ENCODE measurements around the gene SERPINA1.
"Not testable (repeated sequence)": the region's sequence is repeated elsewhere in the genome, so short reads cannot be mapped to it uniquely, and the experiment has no call there.

The SERPINA1 gene

DNA sequence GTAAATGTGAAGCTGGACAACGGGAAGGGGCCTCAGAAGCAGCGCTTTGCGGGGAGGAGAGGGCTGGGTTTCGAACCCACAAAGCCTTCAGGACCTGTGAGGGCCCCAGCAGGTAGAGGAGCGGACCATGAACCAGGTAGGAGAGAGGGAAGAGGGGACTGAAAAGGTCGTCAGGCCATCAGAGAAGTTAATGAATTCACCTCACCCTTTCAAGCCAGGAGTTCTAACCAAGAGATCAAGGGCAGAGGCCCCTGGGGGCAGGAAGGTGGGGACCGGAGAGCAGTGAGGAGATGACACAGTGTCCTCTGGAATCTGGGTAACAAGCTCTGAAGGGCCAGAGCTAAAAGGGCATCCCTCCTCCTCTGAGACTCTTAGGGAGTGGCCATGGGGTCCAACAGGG is 19.4 kb downstream of the SERPINA1 start:
- FAIRE-seq, result no peak

GRCh38 chr14:94368243-94368590 is 20.2 kb downstream of the SERPINA1 start:
- FAIRE-seq, result no peak

GRCh38 chr14:94367347-94368242 is 20.8 kb downstream of the SERPINA1 start:
- no peak for FAIRE-seq

GRCh38 chr14:94366146-94366915 is 22.1 kb downstream of the SERPINA1 start, which contains the start of gene SERPINA2:
Gene SERPINA2 (minus strand): TSS chr14:94366698.
- no peak for FAIRE-seq

- FAIRE-seq, result no peak
Measured at GRCh38 chr14:94365624-94366023, 22.8 kb downstream of the SERPINA1 start.

DNA sequence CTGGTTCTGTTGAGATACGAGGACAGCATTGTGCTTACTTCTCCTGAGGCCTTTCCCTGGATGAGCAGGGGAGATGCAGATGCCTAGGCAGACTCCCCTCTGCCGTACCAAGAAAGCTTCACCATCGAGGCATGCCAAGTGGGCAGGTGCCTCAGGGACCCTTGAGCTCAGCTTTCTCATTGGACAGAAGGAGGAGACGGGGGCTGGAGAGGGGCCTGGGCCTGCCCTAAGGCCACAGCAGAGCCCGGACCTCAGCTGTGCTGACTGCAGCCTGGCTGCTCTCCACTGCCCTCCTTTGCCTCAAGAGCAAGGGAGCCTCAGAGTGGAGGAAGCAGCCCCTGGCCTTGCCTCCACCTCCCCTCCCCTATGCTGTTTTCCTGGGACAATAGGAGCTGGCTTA is 23.4 kb downstream of the SERPINA1 start:
- FAIRE-seq, result no peak

DNA sequence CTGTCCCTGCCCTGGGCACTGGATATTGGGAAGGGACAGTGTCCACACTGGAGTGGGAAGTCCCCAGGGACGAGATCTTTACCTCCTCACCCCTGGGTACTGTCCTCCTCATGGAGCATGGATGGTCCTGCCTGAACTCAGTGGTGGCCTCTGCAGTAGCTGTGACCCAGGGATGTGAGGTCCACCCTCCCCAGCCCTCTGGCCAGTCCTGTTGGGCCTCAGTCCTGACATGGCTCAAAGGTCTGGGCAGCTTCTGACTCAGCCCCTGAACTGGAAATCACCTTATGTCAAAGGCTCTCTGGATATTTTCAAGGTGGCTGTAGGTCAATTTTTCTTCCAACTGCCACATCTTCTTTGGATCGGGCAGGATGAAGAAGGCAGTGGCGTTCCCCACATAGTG is 24.4 kb downstream of the SERPINA1 start:
- no peak for FAIRE-seq

DNA sequence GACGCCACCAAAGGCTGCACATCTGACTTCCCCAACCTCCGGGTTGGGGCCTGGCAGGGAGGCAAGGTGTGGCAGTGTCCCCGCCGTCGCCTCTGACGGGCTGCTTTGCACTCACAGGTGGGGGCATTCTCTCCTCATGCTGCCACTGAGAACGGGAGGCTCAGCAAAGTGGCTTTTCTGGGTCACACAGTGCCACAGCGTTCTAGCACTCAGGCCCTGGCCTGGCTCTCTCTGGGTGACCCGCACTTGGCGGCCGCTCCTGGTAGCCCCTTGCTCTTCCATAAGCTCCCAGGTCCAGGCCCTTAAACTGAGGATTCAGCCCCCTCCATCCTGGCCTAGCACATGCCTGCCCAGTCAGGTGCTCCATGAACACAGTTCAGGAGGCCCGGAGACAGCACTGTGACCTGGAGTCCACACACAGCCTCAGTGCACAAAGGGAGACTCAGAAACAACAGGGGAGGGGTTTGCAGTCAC is 25.2 kb downstream of the SERPINA1 start:
- no peak for FAIRE-seq

GRCh38 chr14:94362614-94363133 is 25.7 kb downstream of the SERPINA1 start:
- FAIRE-seq, result no peak

- FAIRE-seq, result no peak
Measured at GRCh38 chr14:94361682-94362081, 26.7 kb downstream of the SERPINA1 start.

- no peak for FAIRE-seq
Measured at GRCh38 chr14:94360945-94361565, 27.3 kb downstream of the SERPINA1 start.

DNA sequence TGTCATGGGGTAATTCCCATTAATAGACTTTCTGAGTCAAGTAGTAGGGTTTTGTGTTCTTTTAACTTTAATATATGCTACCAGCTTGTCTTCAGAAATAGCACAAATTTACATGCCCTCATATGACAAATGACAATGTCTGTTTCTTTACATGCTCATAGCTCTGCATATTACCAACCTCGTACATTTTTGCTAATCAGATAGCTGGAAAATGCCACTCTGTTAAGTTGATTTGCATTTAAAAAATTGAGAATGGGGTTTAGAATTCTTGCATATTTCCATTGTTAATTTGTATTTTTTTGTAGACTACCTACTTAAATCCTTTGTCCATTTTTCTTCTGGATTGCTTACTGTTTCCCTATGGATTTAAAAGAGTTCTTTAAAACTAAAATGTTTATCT is 31.2 kb downstream of the SERPINA1 start:
- FAIRE-seq, result no peak

- no peak for FAIRE-seq
Measured at GRCh38 chr14:94356379-94357056, 31.9 kb downstream of the SERPINA1 start.

GRCh38 chr14:94355191-94355794 is 33.1 kb downstream of the SERPINA1 start:
- FAIRE-seq, result no peak

- FAIRE-seq, result no peak
Measured at GRCh38 chr14:94354638-94355185, 33.7 kb downstream of the SERPINA1 start.

DNA sequence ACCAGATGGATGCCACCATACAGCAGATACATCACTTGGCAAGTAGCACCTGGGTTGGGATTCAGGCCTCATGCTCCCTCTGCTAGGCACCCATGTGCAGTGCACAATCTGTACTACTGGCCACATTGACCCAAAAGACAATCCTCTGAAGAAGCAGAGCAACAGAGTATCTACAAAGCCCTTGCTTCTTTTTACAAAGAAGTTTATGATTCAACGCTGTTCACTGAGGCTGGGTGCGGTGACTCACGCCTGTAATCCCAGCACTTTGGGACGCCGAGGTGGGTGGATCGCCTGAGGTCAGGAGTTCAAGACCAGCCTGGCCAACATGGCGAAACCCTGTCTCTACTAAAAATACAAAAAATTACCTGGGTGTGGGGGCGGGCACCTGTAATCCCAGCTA is 34.2 kb downstream of the SERPINA1 start:
- not testable (repeated sequence) for FAIRE-seq

DNA sequence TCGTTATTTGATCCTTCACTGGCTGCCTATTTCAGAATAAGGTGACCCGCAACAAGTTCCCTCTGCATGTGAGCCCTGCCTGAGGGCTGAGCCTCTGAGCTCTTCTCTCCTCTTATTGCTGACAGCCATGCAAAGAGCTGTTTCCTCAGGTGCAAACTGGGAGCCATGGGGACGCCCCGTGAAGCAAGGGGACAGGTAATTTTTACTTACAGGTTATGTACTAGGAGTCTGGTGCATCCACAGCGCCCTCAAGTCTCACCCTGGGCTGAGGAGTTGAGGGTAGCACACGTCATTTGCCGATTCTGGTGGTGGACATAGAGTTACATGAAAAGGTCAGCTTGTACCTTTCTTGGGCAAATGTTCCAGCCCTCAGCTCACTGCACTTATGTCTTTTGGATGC is 39.1 kb downstream of the SERPINA1 start:
- no peak for FAIRE-seq

DNA sequence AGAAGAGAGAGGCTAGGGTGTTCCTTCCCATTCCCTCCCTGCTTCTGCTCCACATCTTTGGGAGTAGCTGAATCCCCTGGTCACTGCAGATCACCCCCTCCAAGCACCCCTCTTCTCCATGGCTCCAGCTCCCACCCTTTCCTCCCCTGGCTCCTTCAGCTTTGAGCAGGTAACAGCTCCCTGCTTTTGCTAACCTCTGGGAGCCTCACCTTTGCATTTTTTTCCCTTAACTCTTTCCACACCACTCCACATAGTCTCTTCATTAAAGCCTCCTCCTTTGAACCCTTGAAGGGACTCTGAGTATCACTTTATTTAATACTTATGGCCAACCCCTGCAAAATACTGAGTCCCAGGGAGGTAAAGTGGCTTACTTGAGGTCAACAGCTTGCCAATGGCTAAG is 39.6 kb downstream of the SERPINA1 start:
- FAIRE-seq, result no peak

GRCh38 chr14:94346841-94347240 is 41.6 kb downstream of the SERPINA1 start:
- no peak for FAIRE-seq

DNA sequence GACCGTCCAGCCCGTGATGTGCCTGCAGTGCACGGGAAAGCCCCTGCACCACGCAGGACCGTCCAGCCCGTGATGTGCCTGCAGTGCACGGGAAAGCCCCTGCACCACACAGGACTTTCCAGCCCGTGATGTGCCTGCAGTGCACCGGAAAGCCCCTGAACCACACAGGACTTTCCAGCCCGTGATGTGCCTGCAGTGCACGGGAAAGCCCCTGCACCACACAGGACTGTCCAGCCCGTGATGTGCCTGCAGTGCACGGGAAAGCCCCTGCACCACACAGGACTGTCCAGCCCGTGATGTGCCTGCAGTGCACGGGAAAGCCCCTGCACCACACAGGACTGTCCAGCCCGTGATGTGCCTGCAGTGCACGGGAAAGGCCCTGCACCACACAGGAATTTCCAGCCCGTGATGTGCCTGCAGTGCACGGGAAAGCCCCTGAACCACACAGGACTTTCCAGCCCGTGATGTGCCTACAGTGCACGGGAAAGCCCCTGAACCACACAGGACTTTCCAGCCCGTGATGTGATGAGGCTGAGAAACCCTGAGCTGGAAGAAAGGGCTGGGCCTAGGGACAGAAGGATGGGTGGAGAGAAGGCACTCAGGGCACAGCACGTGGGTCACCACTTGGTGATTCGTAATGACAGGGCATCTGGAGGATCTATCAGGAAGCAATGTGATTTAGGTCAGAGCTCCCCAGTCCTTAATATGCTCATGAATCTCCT is 42.2 kb downstream of the SERPINA1 start:
- not testable (repeated sequence) for FAIRE-seq

Data from TTC549 (cell line).